Left renal pelvis (tissue), 4 donors: Measurements from ENCODE around the gene USP17L11. TPM values are rescaled to one million over a fixed set of nuclear protein-coding genes. Genes with fewer than 3 reads are reported as not detected.
"Not testable (repeated sequence)": the region's sequence is repeated elsewhere in the genome, so short reads cannot be mapped to it uniquely, and the experiment has no call there.

ENCODE experiments used
- DNase-seq, 4 donors: peaks; one replicate each; pipeline ENCODE4 v3.0.0-alpha.2; 2013; ENCODE audit warnings: low read depth in 4 of 4, low spot score in 3 of 4
- polyA plus RNA-seq, 4 donors: library from polyadenylated mRNA; unstranded; fragments of 120-200 nt; gene quantifications; one replicate each; pipeline ENCODE4 v1.2.1, GENCODE V29; 2013; ENCODE audit not compliant: insufficient read length in 4 of 4

Gene USP17L11
- not detected for polyA plus RNA-seq

DNA sequence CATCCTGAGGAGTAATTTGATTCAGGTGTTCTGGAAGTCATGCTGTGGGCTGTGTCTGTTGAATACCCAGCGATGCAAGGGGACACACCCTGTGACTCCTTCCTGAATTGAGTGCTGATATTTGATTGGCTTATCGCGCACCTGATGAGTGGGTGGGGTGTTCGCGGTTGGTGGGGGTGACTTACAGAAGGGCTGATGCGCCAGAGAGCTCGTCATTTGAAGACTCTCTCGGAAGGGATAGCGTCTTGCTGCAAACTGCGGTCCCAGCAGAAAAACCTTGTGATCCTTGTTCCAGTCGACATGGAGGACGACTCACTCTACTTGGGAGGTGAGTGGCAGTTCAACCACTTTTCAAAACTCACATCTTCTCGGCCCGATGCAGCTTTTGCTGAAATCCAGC is at the start of gene USP17L11:
TSS of gene USP17L11 (plus strand) at position 301 of the 400 bp plus-strand sequence. CDS start at position 301, 0 bp downstream.
- not testable (repeated sequence) for DNase-seq

- not testable (repeated sequence) for DNase-seq
These were observed 49.2 kb upstream of the USP17L11 start for GRCh38 chr4:9165990-9166389.

- not testable (repeated sequence) for DNase-seq
These were observed 45.3 kb upstream of the USP17L11 start, which contains the start of gene FAM90A26 for GRCh38 chr4:9169791-9170459. Gene FAM90A26 (plus strand): TSS chr4:9170409. CDS start chr4:9173173, 2,764 bp downstream.

GRCh38 chr4:9210357-9210756 is 4.8 kb upstream of the USP17L11 start, which contains the start of gene USP17L10:
Gene USP17L10 (plus strand): TSS chr4:9210657. CDS start chr4:9210657, 0 bp downstream.
- DNase-seq = not testable (repeated sequence)

DNA sequence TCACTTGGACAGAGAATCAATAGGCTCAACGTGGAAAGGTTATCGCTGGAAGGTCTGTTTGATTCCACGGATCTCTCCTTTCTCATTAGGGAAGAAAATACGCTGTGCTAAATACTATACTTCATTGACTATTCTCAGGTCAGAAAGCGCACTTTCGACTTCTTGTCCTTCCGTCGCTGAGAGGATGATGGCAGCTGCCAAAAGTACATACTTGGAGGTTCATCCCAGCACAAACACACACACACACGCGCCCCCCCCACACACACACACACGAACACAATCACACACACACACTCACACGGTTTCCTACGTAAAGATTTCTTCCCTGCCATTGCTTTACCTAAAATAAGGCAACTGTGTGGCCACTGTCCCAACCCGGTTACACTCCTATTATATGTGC is 504 bp upstream of the USP17L11 start:
- not testable (repeated sequence) for DNase-seq

DNA sequence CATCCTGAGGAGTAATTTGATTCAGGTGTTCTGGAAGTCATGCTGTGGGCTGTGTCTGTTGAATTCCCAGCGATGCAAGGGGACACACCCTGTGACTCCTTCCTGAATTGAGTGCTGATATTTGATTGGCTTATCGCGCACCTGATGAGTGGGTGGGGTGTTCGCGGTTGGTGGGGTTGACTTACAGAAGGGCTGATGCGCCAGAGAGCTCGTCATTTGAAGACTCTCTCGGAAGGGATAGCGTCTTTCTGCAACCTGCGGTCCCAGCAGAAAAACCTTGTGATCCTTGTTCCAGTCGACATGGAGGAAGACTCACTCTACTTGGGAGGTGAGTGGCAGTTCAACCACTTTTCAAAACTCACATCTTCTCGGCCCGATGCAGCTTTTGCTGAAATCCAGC is 4.6 kb downstream of the USP17L11 start, which contains the start of gene USP17L12:
TSS of gene USP17L12 (plus strand) at position 301 of the 400 bp plus-strand sequence. CDS start at position 301, 0 bp downstream.
- not testable (repeated sequence) for DNase-seq

- DNase-seq = not testable (repeated sequence)
These were observed 9.4 kb downstream of the USP17L11 start, which contains the start of gene USP17L13 for GRCh38 chr4:9224596-9224995. Gene USP17L13 (plus strand): TSS chr4:9224896. CDS start chr4:9224896, 0 bp downstream.

GRCh38 chr4:9230249-9230648 is 15.0 kb downstream of the USP17L11 start:
- not testable (repeated sequence) for DNase-seq

DNA sequence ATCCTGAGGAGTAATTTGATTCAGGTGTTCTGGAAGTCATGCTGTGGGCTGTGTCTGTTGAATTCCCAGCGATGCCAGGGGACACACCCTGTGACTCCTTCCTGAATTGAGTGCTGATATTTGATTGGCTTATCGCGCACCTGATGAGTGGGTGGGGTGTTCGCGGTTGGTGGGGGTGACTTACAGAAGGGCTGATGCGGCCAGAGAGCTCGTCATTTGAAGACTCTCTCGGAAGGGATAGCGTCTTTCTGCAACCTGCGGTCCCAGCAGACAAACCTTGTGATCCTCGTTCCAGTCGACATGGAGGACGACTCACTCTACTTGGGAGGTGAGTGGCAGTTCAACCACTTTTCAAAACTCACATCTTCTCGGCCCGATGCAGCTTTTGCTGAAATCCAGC is 18.9 kb downstream of the USP17L11 start, which contains the start of gene USP17L15:
TSS of gene USP17L15 (plus strand) at position 301 of the 400 bp plus-strand sequence. CDS start at position 301, 0 bp downstream.
- not testable (repeated sequence) for DNase-seq

- not testable (repeated sequence) for DNase-seq
These were observed 23.3 kb downstream of the USP17L11 start for GRCh38 chr4:9238461-9238860.

GRCh38 chr4:9243579-9243978 is 28.4 kb downstream of the USP17L11 start, which contains the start of gene USP17L17:
Gene USP17L17 (plus strand): TSS chr4:9243879. CDS start chr4:9243879, 0 bp downstream.
- DNase-seq = not testable (repeated sequence)

DNA sequence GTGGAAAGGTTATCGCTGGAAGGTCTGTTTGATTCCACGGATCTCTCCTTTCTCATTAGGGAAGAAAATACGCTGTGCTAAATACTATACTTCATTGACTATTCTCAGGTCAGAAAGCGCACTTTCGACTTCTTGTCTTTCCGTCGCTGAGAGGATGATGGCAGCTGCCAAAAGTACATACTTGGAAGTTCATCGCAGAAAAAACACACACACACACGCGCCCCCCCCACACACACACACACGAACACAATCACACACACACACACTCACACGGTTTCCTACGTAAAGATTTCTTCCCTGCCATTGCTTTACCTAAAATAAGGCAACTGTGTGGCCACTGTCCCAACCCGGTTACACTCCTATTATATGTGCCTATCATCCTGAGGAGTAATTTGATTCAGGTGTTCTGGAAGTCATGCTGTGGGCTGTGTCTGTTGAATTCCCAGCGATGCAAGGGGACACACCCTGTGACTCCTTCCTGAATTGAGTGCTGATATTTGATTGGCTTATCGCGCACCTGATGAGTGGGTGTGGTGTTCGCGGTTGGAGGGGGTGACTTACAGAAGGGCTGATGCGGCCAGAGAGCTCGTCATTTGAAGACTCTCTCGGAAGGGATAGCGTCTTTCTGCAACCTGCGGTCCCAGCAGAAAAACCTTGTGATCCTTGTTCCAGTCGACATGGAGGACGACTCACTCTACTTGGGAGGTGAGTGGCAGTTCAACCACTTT is 32.9 kb downstream of the USP17L11 start, which contains the start of gene USP17L18:
TSS of gene USP17L18 (plus strand) at position 678 of the 728 bp plus-strand sequence. CDS start at position 678, 0 bp downstream.
- DNase-seq = not testable (repeated sequence)

DNA sequence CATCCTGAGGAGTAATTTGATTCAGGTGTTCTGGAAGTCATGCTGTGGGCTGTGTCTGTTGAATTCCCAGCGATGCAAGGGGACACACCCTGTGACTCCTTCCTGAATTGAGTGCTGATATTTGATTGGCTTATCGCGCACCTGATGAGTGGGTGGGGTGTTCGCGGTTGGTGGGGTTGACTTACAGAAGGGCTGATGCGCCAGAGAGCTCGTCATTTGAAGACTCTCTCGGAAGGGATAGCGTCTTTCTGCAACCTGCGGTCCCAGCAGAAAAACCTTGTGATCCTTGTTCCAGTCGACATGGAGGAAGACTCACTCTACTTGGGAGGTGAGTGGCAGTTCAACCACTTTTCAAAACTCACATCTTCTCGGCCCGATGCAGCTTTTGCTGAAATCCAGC is 37.9 kb downstream of the USP17L11 start, which contains the start of gene USP17L19:
TSS of gene USP17L19 (plus strand) at position 301 of the 400 bp plus-strand sequence. CDS start at position 301, 0 bp downstream.
- not testable (repeated sequence) for DNase-seq

DNA sequence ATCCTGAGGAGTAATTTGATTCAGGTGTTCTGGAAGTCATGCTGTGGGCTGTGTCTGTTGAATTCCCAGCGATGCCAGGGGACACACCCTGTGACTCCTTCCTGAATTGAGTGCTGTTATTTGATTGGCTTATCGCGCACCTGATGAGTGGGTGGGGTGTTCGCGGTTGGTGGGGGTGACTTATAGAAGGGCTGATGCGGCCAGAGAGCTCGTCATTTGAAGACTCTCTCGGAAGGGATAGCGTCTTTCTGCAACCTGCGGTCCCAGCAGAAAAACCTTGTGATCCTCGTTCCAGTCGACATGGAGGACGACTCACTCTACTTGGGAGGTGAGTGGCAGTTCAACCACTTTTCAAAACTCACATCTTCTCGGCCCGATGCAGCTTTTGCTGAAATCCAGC is 42.6 kb downstream of the USP17L11 start, which contains the start of gene USP17L20:
TSS of gene USP17L20 (plus strand) at position 301 of the 400 bp plus-strand sequence. CDS start at position 301, 0 bp downstream.
- not testable (repeated sequence) for DNase-seq

DNA sequence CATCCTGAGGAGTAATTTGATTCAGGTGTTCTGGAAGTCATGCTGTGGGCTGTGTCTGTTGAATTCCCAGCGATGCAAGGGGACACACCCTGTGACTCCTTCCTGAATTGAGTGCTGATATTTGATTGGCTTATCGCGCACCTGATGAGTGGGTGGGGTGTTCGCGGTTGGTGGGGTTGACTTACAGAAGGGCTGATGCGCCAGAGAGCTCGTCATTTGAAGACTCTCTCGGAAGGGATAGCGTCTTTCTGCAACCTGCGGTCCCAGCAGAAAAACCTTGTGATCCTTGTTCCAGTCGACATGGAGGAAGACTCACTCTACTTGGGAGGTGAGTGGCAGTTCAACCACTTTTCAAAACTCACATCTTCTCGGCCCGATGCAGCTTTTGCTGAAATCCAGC is 47.4 kb downstream of the USP17L11 start, which contains the start of gene USP17L21:
TSS of gene USP17L21 (plus strand) at position 301 of the 400 bp plus-strand sequence. CDS start at position 301, 0 bp downstream.
- DNase-seq = not testable (repeated sequence)

Other genes starting within 250 kb of the USP17L11 start
- gene FAM90A26, start 45.0 kb upstream of the USP17L11 start, polyA plus RNA-seq = under 1 TPM in 1 of 4 donors, not detected in 3; 0.06 TPM
- not detected for gene USP17L10, start 4.7 kb upstream of the USP17L11 start, polyA plus RNA-seq
- not detected for gene USP17L12, start 4.7 kb downstream of the USP17L11 start, polyA plus RNA-seq
- gene USP17L13, start 9.5 kb downstream of the USP17L11 start, polyA plus RNA-seq = not detected
- not detected for gene USP17L15, start 19.0 kb downstream of the USP17L11 start, polyA plus RNA-seq
- gene USP17L17, start 28.5 kb downstream of the USP17L11 start, polyA plus RNA-seq = not detected
- not detected for gene USP17L18, start 33.2 kb downstream of the USP17L11 start, polyA plus RNA-seq
- gene USP17L19, start 38.0 kb downstream of the USP17L11 start, polyA plus RNA-seq = not detected
- gene USP17L20, start 42.7 kb downstream of the USP17L11 start, polyA plus RNA-seq = not detected
- gene USP17L21, start 47.5 kb downstream of the USP17L11 start, polyA plus RNA-seq = not detected
- gene USP17L22, start 52.2 kb downstream of the USP17L11 start, polyA plus RNA-seq = not detected
- gene USP17L24, start 109.8 kb downstream of the USP17L11 start, polyA plus RNA-seq = not detected
- not detected for gene USP17L25, start 114.5 kb downstream of the USP17L11 start, polyA plus RNA-seq
- not detected for gene USP17L26, start 119.3 kb downstream of the USP17L11 start, polyA plus RNA-seq
- not detected for gene USP17L5, start 124.0 kb downstream of the USP17L11 start, polyA plus RNA-seq
- not detected for gene USP17L27, start 128.7 kb downstream of the USP17L11 start, polyA plus RNA-seq
- not detected for gene USP17L28, start 133.5 kb downstream of the USP17L11 start, polyA plus RNA-seq
- not detected for gene USP17L29, start 138.2 kb downstream of the USP17L11 start, polyA plus RNA-seq
- gene USP17L30, start 147.7 kb downstream of the USP17L11 start, polyA plus RNA-seq = not detected
- not detected for gene DEFB131A, start 229.0 kb downstream of the USP17L11 start, polyA plus RNA-seq